Left lung (tissue), 10 donors: ENCODE results near the gene R3HCC1L. TPM values are rescaled to one million over a fixed set of nuclear protein-coding genes. Genes with fewer than 3 reads are reported as not detected.

ENCODE experiments used
- ATAC-seq: fragments of 200-7000 bp; cut with Tn5 transposase; one replicate; pipeline ENCODE4 v1.9.1; 2020; ENCODE audit warnings: moderate library complexity
- DNase-seq, 4 donors: peaks; one replicate each; pipeline ENCODE4 v3.0.0-alpha.2; 2013 to 2020
- H3K27ac ChIP-seq, 2 donors: fragments of 200-600 bp; sonication (generic) in 1 of 2; one replicate each; pipeline versions ENCODE4 v1.5.0 to v1.8.0; 2020 to 2021
- H3K27me3 ChIP-seq, 2 donors: fragments of 200-600 bp; sonication (generic) in 1 of 2; one replicate each; pipeline versions ENCODE4 v1.5.0 to v1.8.0; 2020 to 2021
- H3K36me3 ChIP-seq, 2 donors: fragments of 200-600 bp; sonication (generic) in 1 of 2; one replicate each; pipeline versions ENCODE4 v1.5.0 to v1.8.0; 2020 to 2021
- H3K4me1 ChIP-seq, 2 donors: fragments of 200-600 bp; one replicate each; pipeline ENCODE4 v1.8.0; 2021
- H3K4me3 ChIP-seq, 2 donors: fragments of 200-600 bp; sonication (generic) in 1 of 2; one replicate each; pipeline versions ENCODE4 v1.5.0 to v1.8.0; 2020 to 2021; ENCODE audit warnings: mild to moderate bottlenecking in 1 of 2
- H3K9me3 ChIP-seq, 2 donors: fragments of 200-600 bp; sonication (generic) in 1 of 2; one replicate each; pipeline versions ENCODE4 v1.5.0 to v1.8.0; 2020 to 2021
- intact Hi-C, 2 donors: fragments of 100-400 bp; cut with DNase I; formaldehyde crosslinking; loops; one replicate each; pipeline versions ENCODE4 v1.11.2 to v1.14.2; 2022
- polyA plus RNA-seq, 6 donors: library from polyadenylated mRNA; unstranded; fragments of 120-200 nt; gene quantifications; one replicate each; pipeline ENCODE4 v1.2.1, GENCODE V29; 2013; ENCODE audit not compliant: insufficient read length in 6 of 6
- total RNA-seq, 2 donors: library from RNA; stranded (reverse); fragmentation: NEBNext Ultra II Directional; extraction: Animal tissue kit (Norgen Biotek cat#: 25700); gene quantifications; one replicate each; pipeline ENCODE4 v1.2.1, GENCODE V29; 2021
- TF ChIP-seq, protein P1 (sequence below), 2 donors: fragments of 200-600 bp; sonication (generic) in 1 of 2; IDR thresholded peaks; one replicate each; pipeline versions ENCODE4 v1.5.0 to v1.8.0; 2021; ENCODE audit warnings: antibody characterized with exemption in 2 of 2
- donor health status: DM: no; HTN: yes; CAD: no.
- donor health status: DM: no; HTN: no; CAD: no.

Gene R3HCC1L
- total and polyA plus RNA-seq, 8 donors: 10.3 to 24.1 (median 18.5) TPM

DNA sequence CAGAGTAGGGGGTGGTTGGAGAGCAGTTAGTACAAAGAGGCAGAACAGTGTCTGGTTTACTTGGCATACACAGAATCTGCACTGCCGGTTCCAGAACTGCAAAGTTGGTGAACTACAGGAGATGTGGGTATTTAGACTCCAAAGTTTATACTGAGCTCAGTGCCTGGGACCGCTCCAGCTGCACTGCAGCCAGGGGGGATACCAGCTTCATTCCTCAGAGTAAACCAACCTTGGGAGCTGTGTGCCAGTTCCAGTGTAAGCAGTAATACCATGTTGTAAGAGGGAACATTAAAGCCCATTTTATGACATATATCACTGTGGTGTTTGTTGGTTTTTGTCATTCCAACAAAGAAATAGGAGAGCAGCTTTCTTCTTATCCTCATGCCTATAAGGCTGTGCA lies 110.1 kb downstream of the R3HCC1L start:
- intact Hi-C loops: no loop called here
- Histone ChIP-seq H3K36me3 (peaks cover 0 to 73% of the 10 kb centered on the region in 2 donors), H3K27me3 (no peaks in the 10 kb centered on the region), H3K4me1 (no peaks in the 10 kb centered on the region), H3K9me3 (no peaks in the 10 kb centered on the region), H3K4me3 (no peak overlapping the region), H3K27ac (no peak overlapping the region)
- DNase-seq (no peak), ATAC-seq (no peak)
- TF ChIP-seq, protein P1, sequence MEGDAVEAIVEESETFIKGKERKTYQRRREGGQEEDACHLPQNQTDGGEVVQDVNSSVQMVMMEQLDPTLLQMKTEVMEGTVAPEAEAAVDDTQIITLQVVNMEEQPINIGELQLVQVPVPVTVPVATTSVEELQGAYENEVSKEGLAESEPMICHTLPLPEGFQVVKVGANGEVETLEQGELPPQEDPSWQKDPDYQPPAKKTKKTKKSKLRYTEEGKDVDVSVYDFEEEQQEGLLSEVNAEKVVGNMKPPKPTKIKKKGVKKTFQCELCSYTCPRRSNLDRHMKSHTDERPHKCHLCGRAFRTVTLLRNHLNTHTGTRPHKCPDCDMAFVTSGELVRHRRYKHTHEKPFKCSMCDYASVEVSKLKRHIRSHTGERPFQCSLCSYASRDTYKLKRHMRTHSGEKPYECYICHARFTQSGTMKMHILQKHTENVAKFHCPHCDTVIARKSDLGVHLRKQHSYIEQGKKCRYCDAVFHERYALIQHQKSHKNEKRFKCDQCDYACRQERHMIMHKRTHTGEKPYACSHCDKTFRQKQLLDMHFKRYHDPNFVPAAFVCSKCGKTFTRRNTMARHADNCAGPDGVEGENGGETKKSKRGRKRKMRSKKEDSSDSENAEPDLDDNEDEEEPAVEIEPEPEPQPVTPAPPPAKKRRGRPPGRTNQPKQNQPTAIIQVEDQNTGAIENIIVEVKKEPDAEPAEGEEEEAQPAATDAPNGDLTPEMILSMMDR (IDR thresholded peaks at IDR 0.05): no peak

DNA sequence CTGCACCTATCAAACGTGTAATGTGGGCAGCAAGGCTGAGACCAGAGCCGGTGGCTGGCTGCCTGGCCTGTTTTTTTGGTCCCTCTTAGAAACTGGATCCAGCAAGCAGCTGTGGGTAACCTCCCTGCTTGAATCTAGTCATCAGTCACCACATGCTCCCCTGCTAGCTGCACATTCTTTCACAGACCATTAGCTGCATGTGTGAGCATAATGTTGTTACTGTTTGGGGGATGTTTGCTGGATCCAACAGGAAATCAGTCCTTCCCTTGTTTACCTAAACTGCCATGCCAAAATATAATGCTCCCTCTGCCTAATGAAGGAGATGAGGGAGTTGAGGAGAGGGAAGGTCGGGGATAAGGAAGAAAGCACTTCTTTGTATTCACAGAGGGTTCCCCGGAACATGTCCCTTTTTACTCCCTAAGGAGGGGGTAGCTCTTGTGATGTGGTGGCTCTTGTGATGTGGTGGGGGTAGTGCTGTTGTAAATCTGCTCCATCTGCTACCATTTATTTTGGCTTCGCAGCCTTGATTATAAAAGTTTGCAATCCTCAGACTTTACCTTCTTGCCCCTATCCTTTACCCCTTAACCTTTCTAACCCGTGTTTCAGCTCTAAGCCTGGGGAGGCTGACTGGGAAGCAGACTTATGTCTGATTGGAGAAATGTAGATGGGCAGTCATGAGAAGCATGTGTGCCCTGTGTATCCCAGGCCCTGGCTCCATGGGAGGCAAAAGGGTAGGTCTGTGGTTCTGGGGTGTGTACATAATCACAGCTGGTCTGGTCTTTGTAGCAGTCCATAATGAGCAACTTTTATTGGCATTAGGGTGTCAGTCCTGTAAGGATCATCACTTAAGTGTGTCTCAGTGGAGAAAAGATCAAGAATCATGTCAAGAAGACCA lies 112.7 kb downstream of the R3HCC1L start:
- intact Hi-C loops: loop anchor here in 1 of 2 donors (5.0 kb wide), 1 partner anchor 65 kb away; no protein-coding TSS in a partner anchor
- H3K27ac ChIP-seq: no peak overlapping the region
- H3K36me3 ChIP-seq: peaks cover 0 to 86% of the 10 kb centered on the region in 2 donors
- peak in 1 of 4 donors; percentile 55 for DNase-seq
- TF ChIP-seq, protein P1 (IDR thresholded peaks at IDR 0.05): no peak
- H3K27me3 ChIP-seq: no peaks in the 10 kb centered on the region
- H3K4me1 ChIP-seq: no peaks in the 10 kb centered on the region
- H3K9me3 ChIP-seq: no peaks in the 10 kb centered on the region
- ATAC-seq: no peak
- H3K4me3 ChIP-seq: no peak overlapping the region

GRCh38 chr10:98248018-98248417 lies 113.6 kb downstream of the R3HCC1L start:
- H3K27ac ChIP-seq: no peak overlapping the region
- H3K9me3 ChIP-seq: no peaks in the 10 kb centered on the region
- no peaks in the 10 kb centered on the region for H3K27me3 ChIP-seq
- ATAC-seq: no peak
- no peaks in the 10 kb centered on the region for H3K4me1 ChIP-seq
- no peak for DNase-seq
- H3K4me3 ChIP-seq: no peak overlapping the region
- intact Hi-C loops: loop anchor here in 1 of 2 donors (5.0 kb wide), 1 partner anchor 64 kb away; no protein-coding TSS in a partner anchor
- TF ChIP-seq, protein P1 (IDR thresholded peaks at IDR 0.05): no peak
- peaks cover 0 to 78% of the 10 kb centered on the region in 2 donors for H3K36me3 ChIP-seq

DNA sequence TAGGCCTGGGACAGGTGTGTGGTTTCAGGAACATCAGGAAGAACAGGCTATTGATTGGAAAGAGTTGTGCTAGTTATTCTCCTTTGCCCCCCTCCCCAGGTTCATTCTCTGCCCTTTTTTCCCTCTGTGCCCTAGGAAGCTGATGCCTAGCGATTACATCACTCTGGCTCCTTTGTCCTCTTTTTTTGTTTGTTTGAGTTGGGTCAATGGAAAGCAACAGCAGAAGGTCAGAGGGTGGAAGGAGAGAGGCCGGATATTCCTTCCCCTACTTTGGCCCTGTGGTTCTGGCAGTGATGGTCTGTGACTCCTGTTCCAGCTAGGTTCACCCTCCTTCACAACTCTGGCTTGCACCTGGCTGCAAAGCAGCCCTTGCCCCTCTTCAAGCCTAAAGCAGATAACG lies 114.7 kb downstream of the R3HCC1L start:
- TF ChIP-seq, protein P1 (IDR thresholded peaks at IDR 0.05): no peak
- Histone ChIP-seq H3K4me1 (no peaks in the 10 kb centered on the region), H3K36me3 (peaks cover 0 to 73% of the 10 kb centered on the region in 2 donors), H3K9me3 (no peaks in the 10 kb centered on the region), H3K27me3 (no peaks in the 10 kb centered on the region), H3K4me3 (no peak overlapping the region), H3K27ac (no peak overlapping the region)
- no peak for ATAC-seq
- intact Hi-C loops: loop anchor here in 1 of 2 donors (5.0 kb wide), 1 partner anchor 63 kb away; no protein-coding TSS in a partner anchor
- no peak for DNase-seq

GRCh38 chr10:98251399-98251798 lies 116.9 kb downstream of the R3HCC1L start:
- TF ChIP-seq, protein P1 (IDR thresholded peaks at IDR 0.05): no peak
- no peak for ATAC-seq
- H3K36me3 ChIP-seq: peaks cover 0 to 67% of the 10 kb centered on the region in 2 donors
- no peaks in the 10 kb centered on the region for H3K9me3 ChIP-seq
- no peak overlapping the region for H3K27ac ChIP-seq
- intact Hi-C loops: no loop called here
- H3K27me3 ChIP-seq: no peaks in the 10 kb centered on the region
- DNase-seq: no peak
- no peaks in the 10 kb centered on the region for H3K4me1 ChIP-seq
- no peak overlapping the region for H3K4me3 ChIP-seq
